RWPE1 (cell line): Measurements from ENCODE around the gene KCNT1.

Source experiments
- CTCF ChIA-PET: fragments of 350-600 bp; sonication (Branson Sonifier 250); formaldehyde crosslinking; extraction: SDS; loops from one replicate; lab custom pipeline; 2021; lab: Yijun Ruan, JAX
- POLR2A ChIA-PET: fragments of 400-600 bp; formaldehyde crosslinking; extraction: SDS; loops from one replicate; lab custom pipeline; 2020; ENCODE audit warnings: antibody characterized with exemption; ENCODE audit not compliant: low non-redundant PET; lab: Yijun Ruan, JAX
- DNase-seq: peaks from one replicate; pipeline ENCODE4 v3.0.0; 2012; ENCODE audit warnings: low spot score
- H3K27ac ChIP-seq: fragments of 450-650 bp; 2 replicates; pipeline ENCODE4 v1.5.1; 2017
- CTCF ChIP-seq: fragments of 450-650 bp; conservative IDR thresholded peaks from 2 replicates; pipeline ENCODE4 v1.5.1; 2017; ENCODE audit warnings: low read depth, mild to moderate bottlenecking

The KCNT1 gene

GRCh38 chr9:135773530-135774238 lies 71.7 kb downstream of the KCNT1 start:
- ChIA-PET CTCF (no interaction called here), POLR2A (interaction anchor here (0.6 kb wide), 1 partner anchor 221 kb away, joined by 4 read pairs; no protein-coding TSS in a partner anchor)
- H3K27ac ChIP-seq, result no peak overlapping the region
- TF ChIP-seq CTCF, result no peak
- DNase-seq, result no peak

GRCh38 chr9:135774239-135774747 lies 72.3 kb downstream of the KCNT1 start:
- DNase-seq, result no peak
- POLR2A ChIA-PET, result no interaction called here
- TF ChIP-seq CTCF, result no peak
- H3K27ac ChIP-seq, result no peak overlapping the region
- CTCF ChIA-PET, result no interaction called here

GRCh38 chr9:135774794-135775525 lies 73.0 kb downstream of the KCNT1 start:
- H3K27ac ChIP-seq, result no peak overlapping the region
- CTCF ChIA-PET, result no interaction called here
- TF ChIP-seq CTCF, result no peak
- DNase-seq, result no peak
- POLR2A ChIA-PET, result no interaction called here

GRCh38 chr9:135775911-135776310 lies 73.9 kb downstream of the KCNT1 start:
- ChIA-PET CTCF (no interaction called here), POLR2A (no interaction called here)
- no peak overlapping the region for H3K27ac ChIP-seq
- no peak for DNase-seq
- TF ChIP-seq CTCF, result no peak

GRCh38 chr9:135776893-135777622 lies 75.1 kb downstream of the KCNT1 start:
- no peak for TF ChIP-seq CTCF
- no peak overlapping the region for H3K27ac ChIP-seq
- POLR2A ChIA-PET, result interaction anchor here (0.6 kb wide), 1 partner anchor 334 kb away, joined by 3 read pairs; no protein-coding TSS in a partner anchor
- CTCF ChIA-PET, result interaction anchor here (0.7 kb wide), 1 partner anchor 191 kb away, joined by 3 read pairs; no protein-coding TSS in a partner anchor
- no peak for DNase-seq

- no peak for DNase-seq
- ChIA-PET POLR2A (no interaction called here), CTCF (interaction anchor here (0.7 to 0.9 kb wide), 3 partner anchors 16 to 190 kb away, joined by 3 to 4 read pairs (median 3); no protein-coding TSS in a partner anchor)
- TF ChIP-seq CTCF, result no peak
- no peak overlapping the region for H3K27ac ChIP-seq
Observed at GRCh38 chr9:135777623-135778177, 75.7 kb downstream of the KCNT1 start.
